CD4-positive, alpha-beta T cell treated with Interleukin-12 subunit alpha and Interleukin-12 subunit beta, for 1 hour (primary cell): Measurements from ENCODE around the gene RALY.

Experiments
- DNase-seq: peaks from one replicate; pipeline ENCODE4 v3.0.0-alpha.2; 2020

The RALY gene

GRCh38 chr20:34084227-34084923, 90.7 kb downstream of the RALY start:
- no peak for DNase-seq

- DNase-seq = no peak
Observed at GRCh38 chr20:34085544-34086040, 91.9 kb downstream of the RALY start.

GRCh38 chr20:34088305-34089174, 94.8 kb downstream of the RALY start:
- no peak for DNase-seq

- no peak for DNase-seq
Observed at GRCh38 chr20:34089175-34089479, 95.4 kb downstream of the RALY start.

- no peak for DNase-seq
Observed at GRCh38 chr20:34089655-34090345, 96.1 kb downstream of the RALY start.

- no peak for DNase-seq
Observed at GRCh38 chr20:34090645-34091044, 96.9 kb downstream of the RALY start.

- DNase-seq = no peak
Observed at GRCh38 chr20:34091637-34092200, 98.0 kb downstream of the RALY start.

GRCh38 chr20:34093895-34094294, 100.2 kb downstream of the RALY start:
- no peak for DNase-seq

- DNase-seq = no peak
Observed at GRCh38 chr20:34095825-34096224, 102.1 kb downstream of the RALY start.

- DNase-seq = no peak
Observed at GRCh38 chr20:34096699-34097444, 103.2 kb downstream of the RALY start.

- no peak for DNase-seq
Observed at GRCh38 chr20:34098570-34098969, 104.9 kb downstream of the RALY start.

GRCh38 chr20:34099675-34100074, 106.0 kb downstream of the RALY start:
- no peak for DNase-seq

GRCh38 chr20:34100576-34100975, 106.9 kb downstream of the RALY start:
- DNase-seq = no peak

GRCh38 chr20:34102342-34102741, 108.6 kb downstream of the RALY start:
- no peak for DNase-seq

- no peak for DNase-seq
Observed at GRCh38 chr20:34104059-34104458, 110.3 kb downstream of the RALY start.

- no peak for DNase-seq
Observed at GRCh38 chr20:34105978-34106675, 112.4 kb downstream of the RALY start.

- DNase-seq = no peak
Observed at GRCh38 chr20:34108616-34109174, 115.0 kb downstream of the RALY start.

- DNase-seq = no peak
Observed at GRCh38 chr20:34109442-34109841, 115.7 kb downstream of the RALY start.

GRCh38 chr20:34110025-34110744, 116.5 kb downstream of the RALY start:
- DNase-seq = no peak

GRCh38 chr20:34110745-34111641, 117.3 kb downstream of the RALY start:
- peak; percentile 27 for DNase-seq
